Gastrocnemius medialis (tissue), 4 donors: ENCODE measurements around the gene FJX1. TPM values are rescaled to one million over a fixed set of nuclear protein-coding genes. Genes with fewer than 3 reads are reported as not detected.

ENCODE experiments used
- ATAC-seq, 2 donors: fragments of 150-250 bp; one replicate each; pipeline ENCODE4 v1.9.1; 2016
- DNase-seq, 2 donors: peaks; one replicate each; pipeline ENCODE4 v3.0.0-alpha.2; 2019
- H3K27ac ChIP-seq, 4 donors: fragments of 200-600 bp; sonication (generic); 1 replicate in 1 of 4; 2 replicates in 3 of 4; pipeline ENCODE4 v1.5.1; 2016 to 2018; ENCODE audit warnings: mild to moderate bottlenecking in 2 of 4, moderate library complexity in 1 of 4
- H3K27me3 ChIP-seq, 3 donors: fragments of 200-600 bp; sonication (generic) in 2 of 3; 1 replicate in 1 of 3; 2 replicates in 2 of 3; pipeline versions ENCODE4 v1.5.1 to v1.6.0; 2016 to 2019; ENCODE audit warnings: mild to moderate bottlenecking in 1 of 3, moderate library complexity in 1 of 3
- H3K36me3 ChIP-seq, 2 donors: fragments of 200-600 bp; sonication (generic) in 1 of 2; one replicate each; pipeline ENCODE4 v1.5.1; 2017 to 2018
- H3K4me1 ChIP-seq, 2 donors: fragments of 200-600 bp; sonication (generic) in 1 of 2; one replicate each; pipeline ENCODE4 v1.5.1; 2016 to 2017; ENCODE audit warnings: mild to moderate bottlenecking in 2 of 2
- H3K4me3 ChIP-seq, 4 donors: fragments of 200-600 bp; sonication (generic) in 3 of 4; 1 replicate in 1 of 4; 2 replicates in 3 of 4; pipeline ENCODE4 v1.5.1; 2016 to 2019; ENCODE audit warnings: mild to moderate bottlenecking in 2 of 4
- H3K9me3 ChIP-seq, 3 donors: fragments of 200-600 bp; sonication (generic) in 2 of 3; 1 replicate in 1 of 3; 2 replicates in 2 of 3; pipeline ENCODE4 v1.5.1; 2016 to 2019
- POLR2A ChIP-seq, 2 donors: fragments of 450-650 bp; IDR thresholded peaks; one replicate each; pipeline ENCODE4 v1.6.1; 2017; ENCODE audit warnings: antibody characterized with exemption in 2 of 2, mild to moderate bottlenecking in 2 of 2, moderate library complexity in 2 of 2
- in situ Hi-C, 4 donors: fragments of 200-750 bp; cut with MboI; loops; one replicate each; pipeline versions ENCODE4 v1.15.0 to v1.8.0; 2017; ENCODE audit warnings: low sequenced_read_pairs in 4 of 4
- intact Hi-C: fragments of 100-400 bp; cut with DNase I; formaldehyde crosslinking; loops from one replicate; pipeline ENCODE4 v1.15.1; 2023; ENCODE audit warnings: low total_unique reads
- total RNA-seq, 4 donors: library from RNA; depleted of rRNA; stranded (reverse); fragments of >200 nt; gene quantifications; one replicate each; pipeline versions ENCODE4 v1.1.0 to v1.2.3, GENCODE V29; 2016
- TF ChIP-seq, protein P1 (sequence below), 5 experiments: fragments of 450-650 bp in 3 of 5; fragments of 200-600 bp in 2 of 5; sonication (generic) in 2 of 5; IDR thresholded peaks in 4 of 5; conservative IDR thresholded peaks in 1 of 5; 1 replicate in 4 of 5; 2 replicates in 1 of 5; pipeline ENCODE4 v1.5.1; 2016 to 2019; ENCODE audit warnings: antibody characterized with exemption in 5 of 5, mild to moderate bottlenecking in 3 of 5, moderate library complexity in 3 of 5

The FJX1 gene
- total RNA-seq, 4 donors from 2014 or later, result 1.5 to 10.8 (median 2.0) TPM

GRCh38 chr11:35593143-35593542 is 25.1 kb upstream of the FJX1 start:
- in situ Hi-C loops (no loop called here), intact Hi-C loops (no loop called here)
- Histone ChIP-seq H3K9me3 (no peaks in the 10 kb centered on the region), H3K27me3 (no peaks in the 10 kb centered on the region), H3K4me3 (no peak overlapping the region), H3K4me1 (no peaks in the 10 kb centered on the region), H3K27ac (no peak overlapping the region), H3K36me3 (no peaks in the 10 kb centered on the region)
- TF ChIP-seq, protein P1, sequence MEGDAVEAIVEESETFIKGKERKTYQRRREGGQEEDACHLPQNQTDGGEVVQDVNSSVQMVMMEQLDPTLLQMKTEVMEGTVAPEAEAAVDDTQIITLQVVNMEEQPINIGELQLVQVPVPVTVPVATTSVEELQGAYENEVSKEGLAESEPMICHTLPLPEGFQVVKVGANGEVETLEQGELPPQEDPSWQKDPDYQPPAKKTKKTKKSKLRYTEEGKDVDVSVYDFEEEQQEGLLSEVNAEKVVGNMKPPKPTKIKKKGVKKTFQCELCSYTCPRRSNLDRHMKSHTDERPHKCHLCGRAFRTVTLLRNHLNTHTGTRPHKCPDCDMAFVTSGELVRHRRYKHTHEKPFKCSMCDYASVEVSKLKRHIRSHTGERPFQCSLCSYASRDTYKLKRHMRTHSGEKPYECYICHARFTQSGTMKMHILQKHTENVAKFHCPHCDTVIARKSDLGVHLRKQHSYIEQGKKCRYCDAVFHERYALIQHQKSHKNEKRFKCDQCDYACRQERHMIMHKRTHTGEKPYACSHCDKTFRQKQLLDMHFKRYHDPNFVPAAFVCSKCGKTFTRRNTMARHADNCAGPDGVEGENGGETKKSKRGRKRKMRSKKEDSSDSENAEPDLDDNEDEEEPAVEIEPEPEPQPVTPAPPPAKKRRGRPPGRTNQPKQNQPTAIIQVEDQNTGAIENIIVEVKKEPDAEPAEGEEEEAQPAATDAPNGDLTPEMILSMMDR (IDR thresholded peaks at IDR 0.05 in 4 of 5, conservative IDR thresholded peaks at IDR 0.05 in 1 of 5), result no peak
- no peak for TF ChIP-seq POLR2A (IDR thresholded peaks at IDR 0.05)
- DNase-seq (no peak), ATAC-seq (no peak)

DNA sequence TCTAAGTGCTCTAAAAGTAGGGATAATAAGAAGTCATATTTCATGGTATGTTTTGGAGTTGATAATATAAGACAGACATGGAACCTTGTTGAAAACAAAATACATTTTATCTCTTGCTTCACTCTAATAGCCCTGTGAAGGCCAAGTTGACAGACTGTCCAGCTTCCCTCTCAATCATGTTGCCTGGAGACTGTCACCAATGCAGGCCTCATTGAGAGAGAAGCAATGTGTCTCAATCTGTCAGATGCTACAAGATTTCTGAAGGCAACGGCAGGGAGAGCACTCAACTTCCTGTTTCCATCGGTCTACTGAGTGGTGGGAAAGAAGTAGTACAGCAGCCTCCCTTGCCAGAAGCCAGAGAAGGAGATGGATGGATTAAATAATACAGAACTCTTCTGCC is 23.6 kb upstream of the FJX1 start:
- DNase-seq (no peak), ATAC-seq (no peak)
- Histone ChIP-seq H3K36me3 (no peaks in the 10 kb centered on the region), H3K9me3 (no peaks in the 10 kb centered on the region), H3K27me3 (no peaks in the 10 kb centered on the region), H3K4me3 (no peak overlapping the region), H3K4me1 (no peaks in the 10 kb centered on the region), H3K27ac (no peak overlapping the region)
- in situ Hi-C loops, result no loop called here
- intact Hi-C loops, result no loop called here
- TF ChIP-seq, protein P1 (IDR thresholded peaks at IDR 0.05 in 4 of 5, conservative IDR thresholded peaks at IDR 0.05 in 1 of 5), result no peak
- no peak for TF ChIP-seq POLR2A (IDR thresholded peaks at IDR 0.05)

DNA sequence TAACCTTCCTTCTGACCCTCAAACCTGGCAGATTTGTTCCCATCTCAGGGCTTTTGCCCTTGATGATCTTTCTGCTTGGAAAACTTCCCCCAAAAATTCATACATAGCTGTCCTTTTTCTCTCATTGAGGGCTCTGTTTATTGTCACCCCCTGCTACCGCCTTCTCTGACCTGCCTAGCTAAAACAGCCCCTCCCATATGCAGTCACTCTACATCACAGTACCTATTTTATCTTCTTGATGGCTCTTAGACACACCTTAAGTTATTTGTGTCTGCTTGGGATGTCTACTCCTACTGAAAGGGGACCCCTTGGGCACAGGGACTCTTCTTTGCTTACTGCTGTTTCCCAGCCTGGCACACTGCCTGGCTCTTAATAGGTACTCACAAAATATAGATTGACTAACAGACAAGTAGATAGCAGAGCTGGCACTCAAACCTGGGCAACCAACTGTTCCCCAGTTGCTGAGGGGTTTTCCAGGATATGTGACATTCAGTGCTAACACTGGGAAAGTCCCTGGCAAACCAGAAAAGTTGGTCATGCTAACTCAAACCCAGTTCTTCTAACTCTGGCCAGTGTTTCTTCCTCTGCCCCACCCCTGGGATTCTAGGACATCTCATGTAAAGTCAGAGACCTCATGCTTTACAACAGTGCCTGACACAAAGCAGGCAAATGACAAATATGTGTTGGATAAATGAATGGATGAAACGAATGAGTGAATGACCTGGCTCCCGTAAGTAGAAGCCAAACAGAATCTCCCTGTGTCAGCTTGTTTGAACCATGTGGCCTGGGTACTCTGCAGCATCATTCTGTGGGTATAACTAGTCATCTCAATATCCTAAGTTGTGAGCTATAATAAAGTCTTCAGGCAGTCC is 19.8 kb upstream of the FJX1 start:
- intact Hi-C loops (no loop called here), in situ Hi-C loops (no loop called here)
- no peaks in the 10 kb centered on the region for H3K9me3 ChIP-seq
- no peaks in the 10 kb centered on the region for H3K27me3 ChIP-seq
- H3K4me3 ChIP-seq, result no peak overlapping the region
- ATAC-seq (no peak), DNase-seq (no peak)
- TF ChIP-seq, protein P1 (IDR thresholded peaks at IDR 0.05 in 4 of 5, conservative IDR thresholded peaks at IDR 0.05 in 1 of 5), result no peak
- no peak for TF ChIP-seq POLR2A (IDR thresholded peaks at IDR 0.05)
- no peak overlapping the region for H3K27ac ChIP-seq
- no peaks in the 10 kb centered on the region for H3K4me1 ChIP-seq
- H3K36me3 ChIP-seq, result no peaks in the 10 kb centered on the region

- no peaks in the 10 kb centered on the region for H3K4me1 ChIP-seq
- no peak overlapping the region for H3K4me3 ChIP-seq
- no peak for ATAC-seq
- in situ Hi-C loops (loop anchor here in 3 of 4 donors (25.0 kb wide), 2 partner anchors 537 to 887 kb away; no protein-coding TSS in a partner anchor), intact Hi-C loops (no loop called here)
- peaks cover 0 to 2% (median 0%) of the 10 kb centered on the region in 3 donors for H3K27me3 ChIP-seq
- no peaks in the 10 kb centered on the region for H3K36me3 ChIP-seq
- no peak overlapping the region for H3K27ac ChIP-seq
- no peak for DNase-seq
- no peak for TF ChIP-seq POLR2A (IDR thresholded peaks at IDR 0.05)
- TF ChIP-seq, protein P1 (IDR thresholded peaks at IDR 0.05 in 4 of 5, conservative IDR thresholded peaks at IDR 0.05 in 1 of 5), result no peak
- H3K9me3 ChIP-seq, result no peaks in the 10 kb centered on the region
These were observed 17.9 kb upstream of the FJX1 start for GRCh38 chr11:35600331-35600838.
